ENCODE data around the gene LSM14A.
"Not testable (repeated sequence)": the region's sequence is repeated elsewhere in the genome, so short reads cannot be mapped to it uniquely, and the experiment has no call there.

LSM14A gene

GRCh38 chr19:34193439-34193838 lies 21.1 kb downstream of the LSM14A start:
- DNase-seq = no peak

- no peak for DNase-seq
Observed at GRCh38 chr19:34193876-34194275, 21.6 kb downstream of the LSM14A start.

- no peak for DNase-seq
Observed at GRCh38 chr19:34201133-34201532, 28.8 kb downstream of the LSM14A start.

- DNase-seq = not testable (repeated sequence)
Observed at GRCh38 chr19:34205324-34205723, 33.0 kb downstream of the LSM14A start.

- no peak for DNase-seq
Observed at GRCh38 chr19:34208291-34208884, 36.1 kb downstream of the LSM14A start.

- no peak for DNase-seq
Observed at GRCh38 chr19:34209726-34210125, 37.4 kb downstream of the LSM14A start.

- no peak for DNase-seq
Observed at GRCh38 chr19:34213283-34213682, 41.0 kb downstream of the LSM14A start.

- DNase-seq = no peak
Observed at GRCh38 chr19:34214040-34214439, 41.7 kb downstream of the LSM14A start.

GRCh38 chr19:34215006-34215665 lies 42.8 kb downstream of the LSM14A start:
- DNase-seq = no peak

- no peak for DNase-seq
Observed at GRCh38 chr19:34215666-34216038, 43.3 kb downstream of the LSM14A start.

- not testable (repeated sequence) for DNase-seq
Observed at GRCh38 chr19:34216745-34217219, 44.5 kb downstream of the LSM14A start.

- DNase-seq = peak; percentile 83
Observed at GRCh38 chr19:34217952-34218817, 45.9 kb downstream of the LSM14A start.

GRCh38 chr19:34218818-34219164 lies 46.5 kb downstream of the LSM14A start:
- DNase-seq = no peak

GRCh38 chr19:34220472-34221063 lies 48.3 kb downstream of the LSM14A start:
- peak; percentile 53 for DNase-seq

GRCh38 chr19:34222386-34222785 lies 50.1 kb downstream of the LSM14A start:
- no peak for DNase-seq

- DNase-seq = peak; percentile 48
Observed at GRCh38 chr19:34224996-34225658, 52.8 kb downstream of the LSM14A start.

GRCh38 chr19:34225659-34226015 lies 53.3 kb downstream of the LSM14A start:
- DNase-seq = no peak

- peak; percentile 15 for DNase-seq
Observed at GRCh38 chr19:34226036-34226435, 53.7 kb downstream of the LSM14A start.

GRCh38 chr19:34228347-34228746 lies 56.0 kb downstream of the LSM14A start:
- DNase-seq = no peak

GRCh38 chr19:34228762-34229161 lies 56.5 kb downstream of the LSM14A start:
- DNase-seq = no peak

GRCh38 chr19:34229721-34230120 lies 57.4 kb downstream of the LSM14A start:
- DNase-seq = no peak

- no peak for DNase-seq
Observed at GRCh38 chr19:34230820-34231219, 58.5 kb downstream of the LSM14A start.

GRCh38 chr19:34231439-34231838 lies 59.1 kb downstream of the LSM14A start:
- no peak for DNase-seq

Measured in CD4-positive, alpha-beta T cell treated with Interleukin-4 for 4 hours (primary cell).